ENCODE results near the gene SMCO1.

GRCh38 chr3:196489747-196490146 lies 25.4 kb downstream of the SMCO1 start:
- no peak for TF ChIP-seq CTCF (IDR thresholded peaks at IDR 0.05; ENCODE audit: insufficient read depth, low read length, poor library complexity, severe bottlenecking)
- TF ChIP-seq EZH2phosphoT487 (conservative IDR thresholded peaks at IDR 0.05; ENCODE audit: low read length), result no peak
